ENCODE measurements around the gene ALK.

GRCh38 chr2:29705616-29706015 is 215.8 kb downstream of the ALK start:
- TF ChIP-seq GATA3 (IDR thresholded peaks at IDR 0.05; ENCODE audit: low read depth, low read length) = no peak
- TF ChIP-seq GATA2 (IDR thresholded peaks at IDR 0.05; ENCODE audit: low read depth, low read length) = no peak
